K562 (cell line): Measurements from ENCODE around the gene CNPPD1. TPM values are rescaled to one million over a fixed set of nuclear protein-coding genes. Genes with fewer than 3 reads are reported as not detected.

Experiments used
- BMI1 ChIP-seq: fragments of 150-350 bp; IDR thresholded peaks from 2 replicates; pipeline ENCODE4 v1.6.1; 2014; ENCODE audit warnings: low read length
- BRCA1 ChIP-seq, 2 experiments: fragments of 450-650 bp in 1 of 2; sonication (generic) in 1 of 2; formaldehyde crosslinking in 1 of 2; IDR thresholded peaks; 2 replicates each; pipeline versions ENCODE4 v1.5.0 to v1.6.1; 2017 to 2020; ENCODE audit warnings: mild to moderate bottlenecking in 1 of 2, missing genetic modification reagents in 1 of 2
- CBX2 ChIP-seq: fragments of 200-600 bp; sonication (generic); IDR thresholded peaks from one replicate; pipeline ENCODE4 v1.6.1; 2012; ENCODE audit warnings: mild to moderate bottlenecking, low read length, inconsistent platforms; ENCODE audit not compliant: insufficient read depth, poor library complexity, severe bottlenecking
- CHD2 ChIP-seq: IDR thresholded peaks from 2 replicates; pipeline ENCODE4 v1.6.1; 2011; ENCODE audit warnings: low read depth, low read length
- DIDO1 ChIP-seq: fragments of 450-650 bp; IDR thresholded peaks from 2 replicates; pipeline ENCODE4 v1.6.1; 2016; ENCODE audit warnings: low read depth, missing biosample characterization, missing genetic modification characterization
- DMBX1 ChIP-seq: fragments of 250-450 bp; sonication (Bioruptor Pico); IDR thresholded peaks from 2 replicates; pipeline ENCODE4 v1.8.0; 2022; ENCODE audit warnings: inconsistent platforms, mild to moderate bottlenecking, moderate library complexity, borderline replicate concordance
- ERF ChIP-seq: fragments of 450-650 bp; formaldehyde crosslinking; IDR thresholded peaks from 2 replicates; pipeline ENCODE4 v1.4.0; 2020; ENCODE audit warnings: mild to moderate bottlenecking, mixed read lengths
- HDAC3 ChIP-seq: fragments of 450-650 bp; IDR thresholded peaks from 2 replicates; pipeline ENCODE4 v1.6.1; 2018; ENCODE audit warnings: borderline replicate concordance, mild to moderate bottlenecking, moderate library complexity; ENCODE audit not compliant: partially characterized antibody
- KAT2B ChIP-seq: IDR thresholded peaks from one replicate; pipeline ENCODE4 v1.6.1; 2012; ENCODE audit warnings: low read depth, mild to moderate bottlenecking, control low read depth, inconsistent platforms, low read length, moderate library complexity
- KLF6 ChIP-seq: fragments of 250-450 bp; sonication (Bioruptor Pico); IDR thresholded peaks from 2 replicates; pipeline ENCODE4 v1.4.0; 2020; ENCODE audit warnings: mild to moderate bottlenecking, moderate library complexity, borderline replicate concordance
- MAX ChIP-seq: sonication (generic); formaldehyde crosslinking; IDR thresholded peaks from 2 replicates; pipeline ENCODE4 v1.9.0; 2022; ENCODE audit warnings: mild to moderate bottlenecking, missing genetic modification reagents
- PTTG1 ChIP-seq: fragments of 450-650 bp; IDR thresholded peaks from 2 replicates; pipeline ENCODE4 v1.6.1; 2016; ENCODE audit warnings: low read depth, mild to moderate bottlenecking, missing genetic modification characterization, missing compliant biosample characterization
- SIN3A ChIP-seq, 2 experiments: fragments of 150-350 bp in 1 of 2; IDR thresholded peaks; 2 replicates each; pipeline ENCODE4 v1.6.1; 2011 to 2016; ENCODE audit warnings: borderline replicate concordance in 2 of 2, low read depth in 2 of 2, low read length in 2 of 2, mild to moderate bottlenecking in 2 of 2, moderate library complexity in 2 of 2; ENCODE audit not compliant: control insufficient read depth in 1 of 2
- TGIF2 ChIP-seq: sonication (generic); formaldehyde crosslinking; IDR thresholded peaks from 2 replicates; pipeline ENCODE4 v1.8.1; 2022; ENCODE audit warnings: mild to moderate bottlenecking, missing genetic modification reagents, moderate library complexity
- U2AF1 ChIP-seq: fragments of 200-400 bp; formaldehyde crosslinking; optimal IDR thresholded peaks from 2 replicates; pipeline ENCODE3; 2017; ENCODE audit warnings: mild to moderate bottlenecking, low read depth, low read length, moderate library complexity
- ZKSCAN1 ChIP-seq: fragments of 150-350 bp; IDR thresholded peaks from 2 replicates; pipeline ENCODE4 v1.6.1; 2016; ENCODE audit warnings: low read depth, low read length
- ZNF274 ChIP-seq: IDR thresholded peaks from 2 replicates; pipeline ENCODE4 v1.6.1; 2011; ENCODE audit warnings: low read depth, mild to moderate bottlenecking, low read length, moderate library complexity, borderline replicate concordance
- ZNF316 ChIP-seq: fragments of 450-650 bp; IDR thresholded peaks from 2 replicates; pipeline ENCODE4 v1.6.1; 2016
- ZNF699 ChIP-seq: fragments of 250-450 bp; sonication (Bioruptor Pico); IDR thresholded peaks from 2 replicates; pipeline ENCODE4 v1.8.0; 2021; ENCODE audit warnings: mild to moderate bottlenecking, moderate library complexity; ENCODE audit not compliant: insufficient replicate concordance
- polyA plus RNA-seq, 8 experiments: library from polyadenylated mRNA; depleted of rRNA in 4 of 8; stranded (reverse) in 5 of 8; unstranded in 3 of 8; fragments of >200 nt; fragmentation: Nextera tagmentation in 2 of 8; fragmentation: Illumina TruSeq in 1 of 8; extraction: Ambion mirVana in 2 of 8; extraction: Trizol in 1 of 8; gene quantifications; 2 replicates each; pipeline versions ENCODE4 v1.2.1 to v1.2.3, GENCODE V29; 2011 to 2014; ENCODE audit warnings: inconsistent platforms in 1 of 8, missing spikeins in 1 of 8
- total RNA-seq, 7 experiments: library from RNA; depleted of rRNA in 6 of 7; stranded (reverse); fragments of >200 nt in 6 of 7; fragmentation: Illumina TruSeq in 2 of 7; extraction: Trizol in 2 of 7; gene quantifications; 2 replicates each; pipeline versions ENCODE4 v1.2.1 to v1.2.3, GENCODE V29; 2011 to 2021; ENCODE audit warnings: low replicate concordance in 1 of 7
- TF ChIP-seq, protein P1 (sequence below), 2 experiments: IDR thresholded peaks; 2 replicates each; pipeline ENCODE4 v1.6.1; 2011; ENCODE audit warnings: borderline replicate concordance in 1 of 2, control low read depth in 1 of 2, low read depth in 1 of 2, low read length in 1 of 2, mild to moderate bottlenecking in 1 of 2, mixed read lengths in 1 of 2, moderate library complexity in 1 of 2; ENCODE audit not compliant: insufficient read depth in 1 of 2, insufficient read length in 1 of 2, poor library complexity in 1 of 2, severe bottlenecking in 1 of 2; ENCODE audit errors: extremely low read depth in 1 of 2
- TF ChIP-seq, protein P2 (sequence below): fragments of 250-450 bp; sonication (Bioruptor Pico); IDR thresholded peaks from 2 replicates; pipeline ENCODE4 v1.8.0; 2021; ENCODE audit warnings: moderate library complexity, mild to moderate bottlenecking, inconsistent platforms
- TF ChIP-seq, protein P3 (sequence below): fragments of 250-450 bp; sonication (Bioruptor Pico); IDR thresholded peaks from 2 replicates; pipeline ENCODE4 v1.5.0; 2020; ENCODE audit warnings: mild to moderate bottlenecking, borderline replicate concordance

CNPPD1 gene
- total and polyA plus RNA-seq, 9 of the 15 experiments (the other 6 are each of a cell fraction or from before 2014, with no cell fraction given), result 9.9 to 53.5 (median 27.0) TPM

DNA sequence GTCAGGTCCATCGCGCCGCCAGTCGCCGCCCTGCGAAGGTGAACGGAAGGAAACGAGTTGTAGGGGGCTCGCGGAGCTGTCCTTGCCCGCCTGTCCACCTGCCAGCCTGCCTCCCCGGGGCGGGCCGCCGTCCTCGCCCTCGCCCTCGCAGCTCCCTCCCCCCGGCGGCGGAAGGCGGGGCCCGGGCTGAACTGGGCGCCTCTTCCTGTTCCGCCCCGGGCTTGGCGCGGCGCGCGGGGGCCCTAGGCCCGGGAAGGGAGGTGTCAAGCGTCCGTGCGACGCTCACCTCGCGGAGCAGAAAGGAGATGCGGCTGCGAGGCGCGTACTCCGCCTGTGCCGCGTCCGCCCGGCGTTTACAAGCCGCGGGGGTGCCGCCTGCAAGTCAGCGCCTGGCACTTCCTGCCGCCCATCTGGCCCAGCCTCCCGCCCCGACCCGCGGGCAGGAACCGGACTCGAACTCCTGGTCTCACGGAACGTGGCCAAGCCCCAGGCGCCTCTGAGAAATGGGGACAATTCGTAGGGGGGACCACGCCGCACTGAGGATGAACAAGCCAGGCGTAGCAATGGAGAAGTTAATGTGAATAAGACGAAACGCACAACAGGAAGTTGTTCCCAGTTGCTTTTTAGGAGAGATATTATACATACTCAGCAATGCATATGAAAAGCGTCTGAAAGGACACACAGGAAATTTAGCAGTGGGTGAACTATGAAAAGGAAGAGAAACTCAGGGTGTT is at the start of gene CNPPD1 (continued):
- TF ChIP-seq, protein P1, sequence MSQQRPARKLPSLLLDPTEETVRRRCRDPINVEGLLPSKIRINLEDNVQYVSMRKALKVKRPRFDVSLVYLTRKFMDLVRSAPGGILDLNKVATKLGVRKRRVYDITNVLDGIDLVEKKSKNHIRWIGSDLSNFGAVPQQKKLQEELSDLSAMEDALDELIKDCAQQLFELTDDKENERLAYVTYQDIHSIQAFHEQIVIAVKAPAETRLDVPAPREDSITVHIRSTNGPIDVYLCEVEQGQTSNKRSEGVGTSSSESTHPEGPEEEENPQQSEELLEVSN (IDR thresholded peaks at IDR 0.05; ENCODE audit: borderline replicate concordance in 1 of 2, extremely low read depth in 1 of 2, insufficient read depth in 1 of 2, insufficient read length in 1 of 2, low read depth in 1 of 2, low read length in 1 of 2, poor library complexity in 1 of 2, severe bottlenecking in 1 of 2), result peak; percentile 89 to 96
- TF ChIP-seq TGIF2 (CRISPR knock-in tag) (no peak), ZNF699 (CRISPR knock-in tag) (no peak), CHD2 (no peak), ZNF316 (no peak), KLF6 (CRISPR knock-in tag) (no peak; the same call in 1 of the 2 replicates), U2AF1 (peak; percentile 35), KAT2B (no peak), HDAC3 (no peak), SIN3A (IDR thresholded peaks at IDR 0.05; ENCODE audit: borderline replicate concordance in 2 of 2, control insufficient read depth in 1 of 2, low read depth in 2 of 2, low read length in 2 of 2) (0 out of 4 replicates have a peak, but pooled peaks have one; percentile 4 to 19), DIDO1 (tag) (no peak), CBX2 (no peak), BRCA1 (IDR thresholded peaks at IDR 0.05) (no peak), BRCA1 (CRISPR knock-in tag; IDR thresholded peaks at IDR 0.05) (no peak), DMBX1 (CRISPR knock-in tag) (peak; percentile 71; the same call in 1 of the 2 replicates), ZKSCAN1 (no peak), ERF (CRISPR knock-in tag) (no peak; the same call in 1 of the 2 replicates), ZNF274 (no peak), BMI1 (no peak), PTTG1 (tag) (no peak), MAX (CRISPR knock-in tag) (peak; percentile 63)
- TF ChIP-seq, protein P2, sequence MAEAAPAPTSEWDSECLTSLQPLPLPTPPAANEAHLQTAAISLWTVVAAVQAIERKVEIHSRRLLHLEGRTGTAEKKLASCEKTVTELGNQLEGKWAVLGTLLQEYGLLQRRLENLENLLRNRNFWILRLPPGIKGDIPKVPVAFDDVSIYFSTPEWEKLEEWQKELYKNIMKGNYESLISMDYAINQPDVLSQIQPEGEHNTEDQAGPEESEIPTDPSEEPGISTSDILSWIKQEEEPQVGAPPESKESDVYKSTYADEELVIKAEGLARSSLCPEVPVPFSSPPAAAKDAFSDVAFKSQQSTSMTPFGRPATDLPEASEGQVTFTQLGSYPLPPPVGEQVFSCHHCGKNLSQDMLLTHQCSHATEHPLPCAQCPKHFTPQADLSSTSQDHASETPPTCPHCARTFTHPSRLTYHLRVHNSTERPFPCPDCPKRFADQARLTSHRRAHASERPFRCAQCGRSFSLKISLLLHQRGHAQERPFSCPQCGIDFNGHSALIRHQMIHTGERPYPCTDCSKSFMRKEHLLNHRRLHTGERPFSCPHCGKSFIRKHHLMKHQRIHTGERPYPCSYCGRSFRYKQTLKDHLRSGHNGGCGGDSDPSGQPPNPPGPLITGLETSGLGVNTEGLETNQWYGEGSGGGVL (CRISPR knock-in tag), result no peak
- TF ChIP-seq, protein P3, sequence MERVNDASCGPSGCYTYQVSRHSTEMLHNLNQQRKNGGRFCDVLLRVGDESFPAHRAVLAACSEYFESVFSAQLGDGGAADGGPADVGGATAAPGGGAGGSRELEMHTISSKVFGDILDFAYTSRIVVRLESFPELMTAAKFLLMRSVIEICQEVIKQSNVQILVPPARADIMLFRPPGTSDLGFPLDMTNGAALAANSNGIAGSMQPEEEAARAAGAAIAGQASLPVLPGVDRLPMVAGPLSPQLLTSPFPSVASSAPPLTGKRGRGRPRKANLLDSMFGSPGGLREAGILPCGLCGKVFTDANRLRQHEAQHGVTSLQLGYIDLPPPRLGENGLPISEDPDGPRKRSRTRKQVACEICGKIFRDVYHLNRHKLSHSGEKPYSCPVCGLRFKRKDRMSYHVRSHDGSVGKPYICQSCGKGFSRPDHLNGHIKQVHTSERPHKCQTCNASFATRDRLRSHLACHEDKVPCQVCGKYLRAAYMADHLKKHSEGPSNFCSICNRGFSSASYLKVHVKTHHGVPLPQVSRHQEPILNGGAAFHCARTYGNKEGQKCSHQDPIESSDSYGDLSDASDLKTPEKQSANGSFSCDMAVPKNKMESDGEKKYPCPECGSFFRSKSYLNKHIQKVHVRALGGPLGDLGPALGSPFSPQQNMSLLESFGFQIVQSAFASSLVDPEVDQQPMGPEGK (CRISPR knock-in tag), result no peak
